HG03565 (cell line): ENCODE data around the gene SLC25A2.
"Not testable (repeated sequence)": the region's sequence is repeated elsewhere in the genome, so short reads cannot be mapped to it uniquely, and the experiment has no call there.

Source experiments
- ATAC-seq: cut with Tn5 transposase; IDR thresholded peaks from one replicate; pipeline ENCODE4 v1.9.1; 2021; ENCODE audit warnings: mild to moderate bottlenecking, moderate library complexity; ENCODE audit not compliant: unreplicated experiment

The SLC25A2 gene

GRCh38 chr5:141316963-141317362, 13.1 kb upstream of the SLC25A2 start:
- not testable (repeated sequence) for ATAC-seq

DNA sequence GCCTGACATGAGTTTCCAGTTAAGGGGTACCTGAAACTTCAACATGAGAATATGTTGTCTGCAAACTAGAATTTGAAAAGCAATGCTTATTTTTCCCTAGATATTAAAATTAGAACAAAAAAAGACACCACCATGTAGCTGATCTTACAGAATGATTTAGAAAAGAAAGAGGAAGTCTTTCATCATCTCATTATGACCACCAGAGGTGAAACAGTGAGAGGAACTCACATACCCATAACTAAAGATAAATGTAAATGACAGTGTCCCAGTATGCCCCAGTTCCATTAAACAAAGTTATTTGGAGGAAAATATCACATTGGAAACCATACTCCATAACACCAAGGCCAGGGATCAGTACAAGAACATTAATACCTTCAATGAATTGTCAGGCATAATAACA, 9.9 kb upstream of the SLC25A2 start:
- ATAC-seq: no peak

GRCh38 chr5:141306630-141307029, 2.8 kb upstream of the SLC25A2 start:
- ATAC-seq: no peak

GRCh38 chr5:141298376-141298775, 5.5 kb downstream of the SLC25A2 start:
- ATAC-seq: no peak

GRCh38 chr5:141272906-141273305, 30.9 kb downstream of the SLC25A2 start:
- ATAC-seq: no peak

DNA sequence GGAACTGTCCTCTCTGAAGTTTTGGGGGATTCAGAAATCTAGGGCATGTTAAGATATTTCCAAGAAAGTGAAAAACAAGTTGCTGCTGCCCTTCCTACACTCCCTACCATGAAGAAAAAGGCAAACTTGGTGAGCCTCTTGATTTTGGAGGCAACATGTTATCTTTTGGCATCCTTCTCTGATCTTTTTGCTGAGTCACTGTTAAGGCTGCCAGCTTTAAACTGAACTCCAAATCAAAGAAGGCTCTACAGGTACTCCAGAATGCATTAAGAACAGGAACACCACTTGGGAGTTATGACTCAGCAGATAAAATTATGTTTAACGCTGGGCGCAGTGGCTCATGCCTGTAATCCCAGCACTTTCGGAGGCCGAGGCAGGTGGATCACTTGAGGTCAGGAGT, 34.7 kb downstream of the SLC25A2 start:
- no peak for ATAC-seq

- no peak for ATAC-seq
Measured at GRCh38 chr5:141261238-141261546, 42.7 kb downstream of the SLC25A2 start.

DNA sequence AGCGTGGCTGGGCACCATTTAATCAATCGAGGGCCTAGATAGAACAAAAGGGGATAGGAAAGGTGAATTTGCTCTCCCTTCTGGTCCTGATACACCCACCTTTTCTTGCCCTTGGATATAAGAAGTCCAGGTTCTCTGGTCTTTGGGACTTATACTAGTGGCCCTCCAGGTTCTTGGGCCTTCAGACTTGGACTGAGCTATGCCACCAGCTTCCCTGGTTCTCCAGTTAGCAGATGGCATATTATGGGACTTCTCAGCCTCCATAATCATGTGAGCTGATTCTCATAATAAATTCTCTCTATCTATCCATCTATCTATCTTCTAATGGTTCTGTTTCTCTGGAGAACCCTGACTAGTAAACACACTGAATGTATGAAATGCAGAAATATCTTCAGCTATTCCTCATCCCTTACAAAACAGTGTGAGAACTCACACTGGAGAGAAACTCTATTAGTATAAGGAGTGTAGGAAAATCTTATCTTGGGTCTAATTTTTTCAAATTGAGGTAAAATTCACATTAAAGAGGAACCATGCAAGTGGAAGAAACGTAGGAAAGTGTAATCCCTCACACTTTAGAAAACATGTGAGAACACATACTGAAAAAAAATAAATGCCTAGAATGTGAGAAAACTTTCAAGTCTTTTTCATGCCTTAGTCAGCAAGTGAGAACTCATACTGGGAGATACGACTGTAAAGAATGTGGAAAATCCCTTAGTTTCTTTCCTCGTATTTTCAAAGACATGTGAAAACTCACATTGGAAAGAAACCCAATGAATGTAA, 43.2 kb downstream of the SLC25A2 start:
- ATAC-seq: no peak

DNA sequence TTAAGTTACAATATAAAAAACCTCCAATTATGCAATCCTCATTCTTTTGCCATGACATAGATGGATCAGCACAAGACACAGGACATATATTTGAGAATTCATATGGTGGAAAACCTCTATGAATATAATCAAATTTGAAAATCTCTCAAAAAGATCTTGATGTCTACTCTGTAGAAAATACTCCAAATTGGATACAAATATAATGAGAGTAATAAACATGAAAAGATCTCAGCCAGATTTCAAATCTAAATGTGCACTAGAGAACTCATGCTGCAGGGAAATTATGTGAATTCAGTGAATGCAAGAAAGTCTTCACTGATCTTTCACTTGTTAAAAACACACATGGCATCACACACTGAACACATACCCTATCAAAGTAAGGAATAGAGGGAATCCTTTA, 44.9 kb downstream of the SLC25A2 start:
- no peak for ATAC-seq

- ATAC-seq: no peak
Measured at GRCh38 chr5:141258464-141258863, 45.4 kb downstream of the SLC25A2 start.
